ENCODE results near the gene C11orf65. TPM values are rescaled to one million over a fixed set of nuclear protein-coding genes. Genes with fewer than 3 reads are reported as not detected.

The C11orf65 gene
- total and polyA plus RNA-seq, 9 donors: 0.35 to 1.2 (median 0.80) TPM

- no peaks in the 10 kb centered on the region for H3K9me3 ChIP-seq
- intact Hi-C loops (cut with DNase I): no loop called here
- 97% methylated on average over 3 of the region's 3 CpGs for WGBS, 3 donors
- H3K4me3 ChIP-seq: no peak overlapping the region
- no peaks in the 10 kb centered on the region for H3K36me3 ChIP-seq
- no peak for TF ChIP-seq EP300 (IDR thresholded peaks at IDR 0.05)
- no peak for TF ChIP-seq CTCF (IDR thresholded peaks at IDR 0.05)
- TF ChIP-seq POLR2A (IDR thresholded peaks at IDR 0.05): no peak
- H3K27ac ChIP-seq: no peak overlapping the region
- peaks cover 2% of the 10 kb centered on the region for H3K4me1 ChIP-seq (ENCODE audit: insufficient read depth)
- DNase-seq: no peak
- no peaks in the 10 kb centered on the region for H3K27me3 ChIP-seq
These were observed 28.0 kb upstream of the C11orf65 start for GRCh38 chr11:108495326-108495725.

GRCh38 chr11:108494182-108494581 is 26.9 kb upstream of the C11orf65 start:
- peaks cover 2% of the 10 kb centered on the region for H3K4me1 ChIP-seq (ENCODE audit: insufficient read depth)
- intact Hi-C loops (cut with DNase I): no loop called here
- TF ChIP-seq POLR2A (IDR thresholded peaks at IDR 0.05): no peak
- no peak for TF ChIP-seq EP300 (IDR thresholded peaks at IDR 0.05)
- no peak for TF ChIP-seq CTCF (IDR thresholded peaks at IDR 0.05)
- H3K36me3 ChIP-seq: no peaks in the 10 kb centered on the region
- WGBS, 3 donors: 51 to 64% (median 51%) methylated on average over 6 of the region's 6 CpGs
- DNase-seq: no peak
- no peak overlapping the region for H3K4me3 ChIP-seq
- H3K27me3 ChIP-seq: no peaks in the 10 kb centered on the region
- H3K9me3 ChIP-seq: no peaks in the 10 kb centered on the region
- no peak overlapping the region for H3K27ac ChIP-seq

DNA sequence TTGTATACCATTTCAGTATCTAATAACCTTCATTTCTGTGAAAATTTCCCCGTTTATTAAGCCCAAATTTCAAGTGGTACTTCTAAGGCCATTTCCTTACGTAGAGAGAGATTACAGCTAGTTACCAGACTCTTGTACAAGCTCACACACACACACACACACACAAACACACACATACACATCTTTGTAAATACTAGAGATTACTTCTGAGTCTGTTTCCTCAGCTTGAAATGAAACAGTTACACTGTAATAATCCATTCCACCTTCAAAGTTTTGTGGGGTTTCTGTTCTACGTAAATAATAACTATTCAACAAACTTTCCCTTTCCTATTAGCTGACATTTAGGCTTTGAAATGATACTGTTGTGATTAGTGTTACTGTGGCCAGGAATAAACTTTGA is 24.6 kb upstream of the C11orf65 start:
- Histone ChIP-seq H3K4me3 (no peak overlapping the region), H3K4me1 (ENCODE audit: insufficient read depth) (peaks cover 2% of the 10 kb centered on the region), H3K9me3 (no peaks in the 10 kb centered on the region), H3K36me3 (no peaks in the 10 kb centered on the region), H3K27me3 (no peaks in the 10 kb centered on the region), H3K27ac (no peak overlapping the region)
- TF ChIP-seq EP300 (IDR thresholded peaks at IDR 0.05): no peak
- TF ChIP-seq CTCF (IDR thresholded peaks at IDR 0.05): no peak
- no peak for TF ChIP-seq POLR2A (IDR thresholded peaks at IDR 0.05)
- intact Hi-C loops (cut with DNase I): no loop called here
- 91 to 95% (median 94%) methylated on average over 3 of the region's 3 CpGs for WGBS, 3 donors
- no peak for DNase-seq

DNA sequence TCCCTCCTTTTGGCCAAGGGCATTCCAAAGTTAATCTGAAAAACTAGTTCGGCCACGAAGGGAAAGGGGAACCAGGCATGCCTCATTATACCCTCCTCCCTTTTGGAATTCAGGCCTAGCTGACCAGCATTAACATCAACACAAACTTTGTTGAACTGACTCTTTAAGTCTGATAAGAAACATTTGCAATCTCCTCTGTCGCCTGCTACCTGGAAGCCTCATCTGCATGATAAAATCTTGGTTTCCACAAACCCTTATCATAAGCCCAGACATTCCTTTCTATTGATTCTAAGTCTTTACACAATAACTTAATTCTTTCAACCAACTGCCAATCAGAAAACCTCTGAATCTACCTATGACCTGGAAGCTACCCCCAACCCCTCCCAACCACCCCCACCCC is 19.5 kb upstream of the C11orf65 start:
- no peaks in the 10 kb centered on the region for H3K9me3 ChIP-seq

More for the DNA sequence above, 19.5 kb upstream of the C11orf65 start:
- Histone ChIP-seq H3K36me3 (no peaks in the 10 kb centered on the region), H3K27ac (no peak overlapping the region), H3K4me1 (ENCODE audit: insufficient read depth) (no peaks in the 10 kb centered on the region), H3K4me3 (no peak overlapping the region), H3K27me3 (no peaks in the 10 kb centered on the region)
- no peak for DNase-seq
- intact Hi-C loops (cut with DNase I): no loop called here
- TF ChIP-seq POLR2A (IDR thresholded peaks at IDR 0.05): no peak
- TF ChIP-seq EP300 (IDR thresholded peaks at IDR 0.05): no peak
- no peak for TF ChIP-seq CTCF (IDR thresholded peaks at IDR 0.05)
- WGBS, 3 donors: 92 to 96% (median 93%) methylated on average over 3 of the region's 3 CpGs

Data from ovary (tissue), 9 donors.